Neutrophil (primary cell): ENCODE measurements around the gene KIF26A.

ENCODE experiments used
- H3K27ac ChIP-seq: fragments of 200-600 bp; sonication (generic); 2 replicates; pipeline ENCODE4 v1.5.1; 2016; ENCODE audit warnings: mild to moderate bottlenecking, moderate library complexity
- H3K27me3 ChIP-seq: fragments of 200-600 bp; sonication (generic); 2 replicates; pipeline ENCODE4 v1.6.0; 2016; ENCODE audit warnings: mild to moderate bottlenecking
- H3K36me3 ChIP-seq: fragments of 200-600 bp; sonication (generic); 2 replicates; pipeline ENCODE4 v1.5.1; 2017
- H3K4me1 ChIP-seq, 2 experiments: fragments of 200-600 bp in 1 of 2; sonication (generic) in 1 of 2; 1 replicate in 1 of 2; 2 replicates in 1 of 2; pipeline versions ENCODE4 v1.5.1 to v1.6.1; 2013 to 2016; ENCODE audit warnings: low read depth in 1 of 2, low read length in 1 of 2, mild to moderate bottlenecking in 1 of 2, moderate library complexity in 1 of 2; ENCODE audit not compliant: control insufficient read depth in 1 of 2, insufficient read depth in 1 of 2
- H3K4me3 ChIP-seq, 2 experiments: fragments of 200-600 bp in 1 of 2; sonication (generic) in 1 of 2; 1 replicate in 1 of 2; 2 replicates in 1 of 2; pipeline ENCODE4 v1.5.1; 2013 to 2016; ENCODE audit warnings: low read depth in 1 of 2, low read length in 1 of 2, mild to moderate bottlenecking in 1 of 2, moderate library complexity in 1 of 2
- H3K9me3 ChIP-seq: fragments of 200-600 bp; sonication (generic); 2 replicates; pipeline ENCODE4 v1.5.1; 2016
- TF ChIP-seq, protein P1 (sequence below): fragments of 200-600 bp; sonication (generic); IDR thresholded peaks from 2 replicates; pipeline ENCODE4 v1.5.1; 2016; ENCODE audit warnings: antibody characterized with exemption

Gene KIF26A

DNA sequence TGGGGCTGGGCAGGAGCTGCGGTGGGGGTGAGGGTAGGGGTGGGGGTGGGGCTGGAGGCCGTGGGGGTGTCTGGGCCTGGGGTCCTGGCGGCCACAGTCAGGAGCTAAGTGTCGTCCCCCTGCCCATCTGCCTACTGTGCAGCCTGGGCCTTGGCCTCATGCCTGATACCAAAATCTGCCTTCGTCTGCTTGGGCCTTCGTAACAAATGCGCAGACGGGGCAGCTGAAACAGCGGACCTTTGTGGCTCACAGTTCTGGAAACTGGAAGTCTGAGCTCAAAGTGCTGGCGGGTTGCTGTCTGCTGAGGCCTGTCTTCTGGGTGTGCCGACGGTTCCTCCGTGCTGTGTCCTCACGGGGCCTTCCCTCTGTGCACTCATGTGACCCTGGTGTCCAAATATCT is 61.7 kb downstream of the KIF26A start:
- no peaks in the 10 kb centered on the region for H3K9me3 ChIP-seq
- H3K27ac ChIP-seq: no peak overlapping the region
- no peaks in the 10 kb centered on the region for H3K36me3 ChIP-seq
- peaks cover 9% of the 10 kb centered on the region for H3K27me3 ChIP-seq
- H3K4me1 ChIP-seq: no peaks in the 10 kb centered on the region
- H3K4me3 ChIP-seq: no peak overlapping the region
- TF ChIP-seq, protein P1, sequence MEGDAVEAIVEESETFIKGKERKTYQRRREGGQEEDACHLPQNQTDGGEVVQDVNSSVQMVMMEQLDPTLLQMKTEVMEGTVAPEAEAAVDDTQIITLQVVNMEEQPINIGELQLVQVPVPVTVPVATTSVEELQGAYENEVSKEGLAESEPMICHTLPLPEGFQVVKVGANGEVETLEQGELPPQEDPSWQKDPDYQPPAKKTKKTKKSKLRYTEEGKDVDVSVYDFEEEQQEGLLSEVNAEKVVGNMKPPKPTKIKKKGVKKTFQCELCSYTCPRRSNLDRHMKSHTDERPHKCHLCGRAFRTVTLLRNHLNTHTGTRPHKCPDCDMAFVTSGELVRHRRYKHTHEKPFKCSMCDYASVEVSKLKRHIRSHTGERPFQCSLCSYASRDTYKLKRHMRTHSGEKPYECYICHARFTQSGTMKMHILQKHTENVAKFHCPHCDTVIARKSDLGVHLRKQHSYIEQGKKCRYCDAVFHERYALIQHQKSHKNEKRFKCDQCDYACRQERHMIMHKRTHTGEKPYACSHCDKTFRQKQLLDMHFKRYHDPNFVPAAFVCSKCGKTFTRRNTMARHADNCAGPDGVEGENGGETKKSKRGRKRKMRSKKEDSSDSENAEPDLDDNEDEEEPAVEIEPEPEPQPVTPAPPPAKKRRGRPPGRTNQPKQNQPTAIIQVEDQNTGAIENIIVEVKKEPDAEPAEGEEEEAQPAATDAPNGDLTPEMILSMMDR: no peak

DNA sequence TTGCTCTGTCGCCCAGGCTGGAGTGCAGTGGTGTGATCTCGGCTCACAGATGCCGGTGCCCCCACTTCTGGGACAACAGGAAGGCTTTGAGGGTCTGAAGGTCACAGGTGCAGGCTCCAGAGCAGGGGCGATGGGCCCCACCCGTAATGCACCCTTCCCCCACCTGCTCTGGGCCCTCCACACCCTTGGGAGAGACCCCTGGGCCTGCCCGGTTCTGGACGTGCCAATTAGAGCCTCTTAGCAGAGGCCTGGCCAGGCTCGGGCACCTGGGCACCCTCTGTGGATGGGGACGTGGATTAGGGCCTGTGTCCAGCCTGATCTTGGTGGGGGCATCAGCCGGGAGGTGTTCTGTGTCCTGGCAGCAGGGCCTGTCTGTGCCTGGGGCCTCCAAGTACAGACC is 62.2 kb downstream of the KIF26A start:
- Histone ChIP-seq H3K27ac (no peak overlapping the region), H3K27me3 (peaks cover 9% of the 10 kb centered on the region), H3K4me1 (no peaks in the 10 kb centered on the region), H3K9me3 (no peaks in the 10 kb centered on the region), H3K4me3 (no peak overlapping the region), H3K36me3 (no peaks in the 10 kb centered on the region)
- TF ChIP-seq, protein P1: no peak

DNA sequence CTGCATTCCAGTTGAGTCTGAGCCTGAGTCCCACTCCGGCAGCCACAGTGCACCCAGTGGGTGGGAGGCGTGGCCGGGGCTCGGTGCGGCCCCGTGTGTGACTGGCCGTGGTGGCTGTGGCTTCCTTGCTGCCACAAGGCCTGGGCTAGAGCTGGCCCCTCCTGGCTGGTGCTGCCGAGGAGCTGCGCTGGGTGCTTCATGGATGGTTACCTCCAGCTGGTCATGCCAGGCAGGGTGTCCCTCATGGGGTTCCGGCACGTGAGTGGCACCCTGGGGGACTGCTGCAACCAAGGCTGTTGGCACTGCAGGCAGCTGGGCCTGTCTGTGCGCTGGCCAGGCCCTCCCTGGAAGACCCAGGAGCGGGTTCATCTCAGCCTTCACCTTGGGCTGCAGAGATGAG is 62.7 kb downstream of the KIF26A start:
- Histone ChIP-seq H3K4me3 (no peak overlapping the region), H3K27me3 (peaks cover 7% of the 10 kb centered on the region)

DNA sequence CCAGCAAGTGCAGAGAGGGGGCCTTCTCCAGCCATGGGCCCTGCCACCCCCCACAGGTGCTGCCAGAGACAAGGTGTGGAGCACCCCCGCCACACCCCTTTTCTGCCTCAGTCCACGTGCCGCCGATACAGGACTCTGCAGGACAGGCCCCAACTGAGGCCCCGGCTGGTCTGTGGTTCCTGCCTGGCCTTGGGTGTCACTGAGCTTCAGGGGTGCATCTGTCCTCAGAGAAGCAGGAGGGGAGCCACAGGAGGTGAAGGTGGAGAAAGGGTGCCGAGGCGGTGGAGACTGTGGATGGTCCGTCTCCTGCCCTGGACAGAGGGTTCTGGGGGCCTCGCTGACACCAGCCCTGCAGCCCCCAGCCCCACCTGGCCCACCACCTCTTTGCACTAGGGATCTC is 63.1 kb downstream of the KIF26A start:
- H3K4me1 ChIP-seq: no peaks in the 10 kb centered on the region
- H3K36me3 ChIP-seq: no peaks in the 10 kb centered on the region
- no peaks in the 10 kb centered on the region for H3K9me3 ChIP-seq
- H3K4me3 ChIP-seq: no peak overlapping the region
- peaks cover 3% of the 10 kb centered on the region for H3K27me3 ChIP-seq
- H3K27ac ChIP-seq: no peak overlapping the region
- TF ChIP-seq, protein P1: no peak

More for the DNA sequence above, 62.7 kb downstream of the KIF26A start:
- Histone ChIP-seq H3K27ac (no peak overlapping the region), H3K36me3 (no peaks in the 10 kb centered on the region), H3K9me3 (no peaks in the 10 kb centered on the region), H3K4me1 (no peaks in the 10 kb centered on the region)
- TF ChIP-seq, protein P1: no peak

DNA sequence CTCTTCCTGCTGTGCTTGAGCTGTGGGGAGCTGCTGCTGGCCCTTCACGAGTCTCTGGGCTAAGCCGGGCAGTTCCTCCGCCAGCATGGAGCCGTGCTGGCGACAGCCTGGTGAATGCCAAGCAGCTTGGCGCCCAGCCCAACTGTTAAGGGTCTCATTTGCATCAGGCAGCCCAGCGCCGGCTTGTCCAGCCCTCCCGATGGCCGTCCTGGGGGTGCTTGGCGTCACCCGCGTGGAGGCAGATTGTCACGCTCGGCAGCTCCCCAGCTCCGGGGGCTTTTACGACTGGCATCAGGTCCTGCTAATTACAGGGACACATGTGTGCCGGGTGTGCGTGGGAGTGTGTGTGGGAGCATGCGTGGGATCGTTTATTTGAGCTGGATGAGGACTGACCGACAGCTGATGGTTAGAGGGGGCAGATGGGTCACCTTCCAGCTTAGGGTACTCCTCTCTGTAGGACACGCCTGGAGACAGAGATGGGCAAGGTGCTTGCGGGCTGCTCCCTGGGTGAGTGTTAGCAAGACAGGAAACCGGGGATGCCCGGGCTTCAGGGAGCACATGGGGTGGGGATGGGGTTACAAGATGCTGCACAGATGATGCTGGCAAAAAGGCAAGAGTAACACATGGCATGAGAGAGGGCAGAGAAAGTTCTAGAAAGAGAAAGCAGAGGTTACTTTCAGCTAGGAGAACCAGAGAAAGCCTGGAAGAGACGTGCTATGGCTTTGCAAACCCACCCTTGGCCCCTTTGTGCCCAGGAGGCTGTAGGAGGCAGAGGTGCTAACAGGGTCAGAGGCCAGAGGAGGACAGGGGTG is 64.1 kb downstream of the KIF26A start:
- Histone ChIP-seq H3K27me3 (no peaks in the 10 kb centered on the region), H3K27ac (no peak overlapping the region), H3K9me3 (no peaks in the 10 kb centered on the region), H3K4me3 (no peak overlapping the region), H3K4me1 (no peaks in the 10 kb centered on the region), H3K36me3 (no peaks in the 10 kb centered on the region)
- TF ChIP-seq, protein P1: no peak
